IMR-90 (cell line): ENCODE data around the gene TOMM40. TPM values are rescaled to one million over a fixed set of nuclear protein-coding genes. Genes with fewer than 3 reads are reported as not detected.

Experiments
- ATAC-seq: fragments of 200-7000 bp; cut with Tn5 transposase; 2 replicates; pipeline ENCODE4 v1.9.1; 2020; ENCODE audit warnings: low read depth, mild to moderate bottlenecking, moderate library complexity
- BruUV-seq: library from RNA; stranded (reverse); fragments of 400-500 nt; replicated peaks from 2 replicates; lab custom pipeline; 2021; lab: Mats Ljungman, UMichigan
- CTCF ChIA-PET: fragments of 300-600 bp; formaldehyde crosslinking; extraction: SDS; loops from one replicate; lab custom pipeline; 2021; ENCODE audit warnings: antibody characterized with exemption; lab: Yijun Ruan, JAX
- POLR2A ChIA-PET: fragments of 300-600 bp; sonication (Branson Sonifier 250); formaldehyde crosslinking; loops from one replicate; lab custom pipeline; 2022; ENCODE audit warnings: antibody characterized with exemption; ENCODE audit not compliant: unreplicated experiment; lab: Charles Lee
- DNase-seq: peaks from one replicate; pipeline ENCODE4 v3.0.0; 2013
- H2AFZ ChIP-seq: replicated peaks from 2 replicates; pipeline ENCODE3; 2013; ENCODE audit warnings: low read length, mild to moderate bottlenecking; ENCODE audit not compliant: poor library complexity
- H2AK5ac ChIP-seq: 2 replicates; pipeline ENCODE4 v1.6.1; 2013; ENCODE audit warnings: low read depth, low read length, inconsistent platforms
- H2AK9ac ChIP-seq: replicated peaks from 2 replicates; pipeline ENCODE3; 2013; ENCODE audit warnings: mild to moderate bottlenecking, low read depth, low read length, moderate library complexity; ENCODE audit not compliant: poor library complexity
- H2BK120ac ChIP-seq: 2 replicates; pipeline ENCODE4 v1.6.1; 2013; ENCODE audit warnings: low read depth, low read length, inconsistent platforms
- H2BK15ac ChIP-seq: 3 replicates; pipeline ENCODE4 v1.6.1; 2013; ENCODE audit warnings: low read depth, low read length, inconsistent platforms
- H2BK20ac ChIP-seq: 2 replicates; pipeline ENCODE4 v1.6.1; 2013; ENCODE audit warnings: low read depth, mild to moderate bottlenecking, inconsistent platforms, low read length, moderate library complexity
- H2BK5ac ChIP-seq: 2 replicates; pipeline ENCODE4 v1.6.1; 2013; ENCODE audit warnings: mild to moderate bottlenecking, low read depth, low read length, inconsistent platforms; ENCODE audit not compliant: poor library complexity, severe bottlenecking
- H3K14ac ChIP-seq: replicated peaks from 2 replicates; pipeline ENCODE4 v1.6.1; 2013; ENCODE audit warnings: low read depth, low read length, inconsistent platforms
- H3K18ac ChIP-seq: 2 replicates; pipeline ENCODE4 v1.6.1; 2013; ENCODE audit warnings: low read depth, low read length, control low read depth
- H3K23ac ChIP-seq: 2 replicates; pipeline ENCODE4 v1.6.1; 2013; ENCODE audit warnings: low read depth, low read length, inconsistent platforms
- H3K27ac ChIP-seq: 2 replicates; pipeline ENCODE4 v1.5.1; 2013; ENCODE audit warnings: mild to moderate bottlenecking, control low read depth, low read length; ENCODE audit not compliant: insufficient read depth
- H3K27me3 ChIP-seq: 2 replicates; pipeline ENCODE4 v1.6.1; 2013; ENCODE audit warnings: low read length; ENCODE audit not compliant: control insufficient read depth, insufficient read depth
- H3K36me3 ChIP-seq: 2 replicates; pipeline ENCODE4 v1.6.1; 2013; ENCODE audit warnings: low read length, mixed read lengths; ENCODE audit not compliant: control insufficient read depth, insufficient read depth
- H3K4ac ChIP-seq: 2 replicates; pipeline ENCODE4 v1.6.1; 2013; ENCODE audit warnings: low read depth, low read length, inconsistent platforms
- H3K4me1 ChIP-seq: 2 replicates; pipeline ENCODE4 v1.6.1; 2013; ENCODE audit warnings: low read length, mixed read lengths; ENCODE audit not compliant: control insufficient read depth, insufficient read depth
- H3K4me2 ChIP-seq: 2 replicates; pipeline ENCODE4 v1.6.1; 2013; ENCODE audit warnings: low read depth, mild to moderate bottlenecking, control low read depth, low read length, moderate library complexity
- H3K4me3 ChIP-seq: 2 replicates; pipeline ENCODE4 v1.5.1; 2013; ENCODE audit warnings: low read depth, mild to moderate bottlenecking, control low read depth, low read length, moderate library complexity; ENCODE audit not compliant: insufficient read depth
- H3K56ac ChIP-seq: 2 replicates; pipeline ENCODE4 v1.6.1; 2013; ENCODE audit warnings: low read length, inconsistent platforms; ENCODE audit not compliant: insufficient read depth; ENCODE audit errors: extremely low read depth
- H3K79me1 ChIP-seq, 2 experiments: 2 replicates each; pipeline ENCODE4 v1.6.1; 2013; ENCODE audit warnings: low read length in 2 of 2, inconsistent platforms in 1 of 2, low read depth in 1 of 2
- H3K9ac ChIP-seq: 2 replicates; pipeline ENCODE4 v1.6.1; 2013; ENCODE audit warnings: low read depth, low read length, control low read depth
- H3K9me1 ChIP-seq: 2 replicates; pipeline ENCODE4 v1.6.1; 2013; ENCODE audit warnings: low read length, inconsistent platforms; ENCODE audit not compliant: insufficient read depth
- H3K9me3 ChIP-seq: 2 replicates; pipeline ENCODE4 v1.6.1; 2013; ENCODE audit warnings: low read length; ENCODE audit not compliant: control insufficient read depth, insufficient read depth
- H4K20me1 ChIP-seq: 2 replicates; pipeline ENCODE4 v1.6.1; 2013; ENCODE audit warnings: low read length, inconsistent platforms; ENCODE audit not compliant: insufficient read depth
- H4K5ac ChIP-seq: 2 replicates; pipeline ENCODE4 v1.6.1; 2013; ENCODE audit warnings: mild to moderate bottlenecking, low read depth, low read length, control low read depth
- H4K8ac ChIP-seq, 2 experiments: 2 replicates each; pipeline ENCODE4 v1.6.1; 2013; ENCODE audit warnings: low read depth in 2 of 2, low read length in 2 of 2, control low read depth in 1 of 2, inconsistent platforms in 1 of 2
- H4K91ac ChIP-seq: 2 replicates; pipeline ENCODE4 v1.6.1; 2013; ENCODE audit warnings: low read depth, low read length, inconsistent platforms; ENCODE audit not compliant: insufficient read depth
- BHLHE40 ChIP-seq: fragments of 150-350 bp; IDR thresholded peaks from 2 replicates; pipeline ENCODE4 v1.6.1; 2016; ENCODE audit warnings: mild to moderate bottlenecking, low read depth, low read length
- CEBPB ChIP-seq: IDR thresholded peaks from 2 replicates; pipeline ENCODE4 v1.6.1; 2012; ENCODE audit warnings: low read depth, low read length, improper control_type of control experiment
- CHD1 ChIP-seq: IDR thresholded peaks from 2 replicates; pipeline ENCODE4 v1.6.1; 2012; ENCODE audit warnings: low read depth, low read length, improper control_type of control experiment
- CTCF ChIP-seq: conservative IDR thresholded peaks from 2 replicates; pipeline ENCODE4 v1.5.1; 2012; ENCODE audit warnings: mild to moderate bottlenecking, low read depth, low read length, improper control_type of control experiment
- ELK1 ChIP-seq: fragments of 150-350 bp; IDR thresholded peaks from 2 replicates; pipeline ENCODE4 v1.6.1; 2016; ENCODE audit warnings: low read depth, mild to moderate bottlenecking, low read length, moderate library complexity, borderline replicate concordance
- FOS ChIP-seq: fragments of 150-350 bp; IDR thresholded peaks from 2 replicates; pipeline ENCODE4 v1.6.1; 2016; ENCODE audit warnings: low read depth, low read length
- MAFK ChIP-seq: IDR thresholded peaks from 2 replicates; pipeline ENCODE4 v1.6.1; 2012; ENCODE audit warnings: low read depth, low read length, improper control_type of control experiment
- MAZ ChIP-seq: IDR thresholded peaks from 2 replicates; pipeline ENCODE4 v1.6.1; 2012; ENCODE audit warnings: low read depth, mild to moderate bottlenecking, low read length, improper control_type of control experiment, moderate library complexity, borderline replicate concordance
- MXI1 ChIP-seq: IDR thresholded peaks from 2 replicates; pipeline ENCODE4 v1.6.1; 2012; ENCODE audit warnings: low read depth, mild to moderate bottlenecking, low read length, moderate library complexity, borderline replicate concordance
- NFE2L2 ChIP-seq: fragments of 150-350 bp; IDR thresholded peaks from 2 replicates; pipeline ENCODE4 v1.6.1; 2016; ENCODE audit warnings: low read depth, mild to moderate bottlenecking, low read length
- POLR2A ChIP-seq: IDR thresholded peaks from 2 replicates; pipeline ENCODE4 v1.6.1; 2012; ENCODE audit warnings: mild to moderate bottlenecking, low read depth, low read length
- RAD21 ChIP-seq: IDR thresholded peaks from 2 replicates; pipeline ENCODE4 v1.6.1; 2012; ENCODE audit warnings: low read length, improper control_type of control experiment
- RCOR1 ChIP-seq: IDR thresholded peaks from 2 replicates; pipeline ENCODE4 v1.6.1; 2012; ENCODE audit warnings: mild to moderate bottlenecking, low read length, improper control_type of control experiment; ENCODE audit not compliant: insufficient replicate concordance
- RFX5 ChIP-seq: IDR thresholded peaks from 2 replicates; pipeline ENCODE4 v1.8.0; 2012; ENCODE audit warnings: low read depth, mild to moderate bottlenecking, low read length, moderate library complexity
- SMC3 ChIP-seq: fragments of 150-350 bp; IDR thresholded peaks from 2 replicates; pipeline ENCODE4 v1.6.1; 2016; ENCODE audit warnings: low read depth, mild to moderate bottlenecking, antibody characterized with exemption, low read length, moderate library complexity
- USF2 ChIP-seq: fragments of 150-350 bp; IDR thresholded peaks from 2 replicates; pipeline ENCODE4 v1.6.1; 2017; ENCODE audit warnings: mild to moderate bottlenecking, antibody characterized with exemption, low read length, low read depth
- WGBS, 2 experiments: methylation state at CpG; one replicate each; pipeline versions ENCODE4 v1.1.5 to v1.1.7; 2013; ENCODE audit warnings: missing lambda C conversion rate in 2 of 2; ENCODE audit not compliant: insufficient read length in 1 of 2; ENCODE audit errors: extremely low coverage in 2 of 2; 5-methylcytosine and 5-hydroxymethylcytosine counted together
- dilution Hi-C: fragments of 300-500 bp; cut with HindIII; formaldehyde crosslinking; loops from one replicate; pipeline ENCODE4 v1.14.3; 2018; ENCODE audit warnings: low sequenced_read_pairs; ENCODE audit not compliant: unreplicated experiment
- in situ Hi-C: fragments of 300-500 bp; cut with MboI; formaldehyde crosslinking; loops from 3 replicates; pipeline ENCODE4 v1.14.3; 2019; ENCODE audit warnings: low sequenced_read_pairs, inconsistent platforms, mixed read lengths
- intact Hi-C: fragments of 100-400 bp; cut with micrococcal nuclease; formaldehyde crosslinking; loops from 2 replicates; pipeline ENCODE4 v1.10.0; 2022
- polyA plus RNA-seq, 3 experiments: library from polyadenylated mRNA; depleted of rRNA; stranded (reverse); fragments of >200 nt; gene quantifications; 2 replicates each; pipeline ENCODE4 v1.2.3, GENCODE V29; 2012; ENCODE audit warnings: low replicate concordance in 1 of 3
- total RNA-seq: library from RNA; depleted of rRNA; stranded (reverse); fragments of >200 nt; gene quantifications from 2 replicates; pipeline ENCODE4 v1.2.3, GENCODE V29; 2012

The TOMM40 gene
- total and polyA plus RNA-seq, 2 of the 4 experiments (the other 2 are of a cell fraction) = 54.8 to 62.6 TPM

- H3K4me1 ChIP-seq = no peaks in the 10 kb centered on the region
- H3K27ac ChIP-seq = no peak overlapping the region
- H3K4ac ChIP-seq = no peak overlapping the region
- no peak overlapping the region for H2BK120ac ChIP-seq
- peaks cover 2% of the 10 kb centered on the region; the same call in 1 of the 2 replicates for H3K36me3 ChIP-seq
- in situ Hi-C loops (no loop called here), dilution Hi-C loops (no loop called here), intact Hi-C loops (no loop called here)
- ATAC-seq = no peak
- WGBS, 2 experiments = 87% methylated on average over 3 of the region's 13 CpGs; no CpG with 5 or more reads in 1 of the 2 experiments
- no peak overlapping the region for H2AFZ ChIP-seq
- H2AK5ac ChIP-seq = no peak overlapping the region
- H2AK9ac ChIP-seq = no peak overlapping the region
- H3K9me1 ChIP-seq = no peaks in the 10 kb centered on the region
- H2BK15ac ChIP-seq = no peak overlapping the region
- BruUV-seq = no TSS peak
- no peak overlapping the region for H4K8ac ChIP-seq
- CTCF ChIA-PET = no interaction called here
- H3K4me2 ChIP-seq = no peak overlapping the region
- H3K4me3 ChIP-seq = no peak overlapping the region
- no peak for DNase-seq
- TF ChIP-seq RFX5 (no peak), MAZ (no peak), SMC3 (no peak), CTCF (no peak), POLR2A (no peak), FOS (no peak), MAFK (no peak), CHD1 (no peak), ELK1 (no peak), RCOR1 (no peak), MXI1 (no peak), USF2 (no peak), NFE2L2 (no peak), CEBPB (no peak), RAD21 (no peak), BHLHE40 (no peak)
- H3K27me3 ChIP-seq = peaks cover 6% of the 10 kb centered on the region; the same call in 1 of the 2 replicates
- no peaks in the 10 kb centered on the region for H3K9me3 ChIP-seq
- no peak overlapping the region for H3K9ac ChIP-seq
- no peak overlapping the region for H2BK5ac ChIP-seq
- no peak overlapping the region for H4K91ac ChIP-seq
- H3K14ac ChIP-seq = no peak overlapping the region
- H3K56ac ChIP-seq = no peak overlapping the region
- no peaks in the 10 kb centered on the region for H3K79me1 ChIP-seq
- no peak overlapping the region for H2BK20ac ChIP-seq
- POLR2A ChIA-PET = no interaction called here
- H4K5ac ChIP-seq = no peak overlapping the region
- no peak overlapping the region for H3K23ac ChIP-seq
- no peaks in the 10 kb centered on the region for H4K20me1 ChIP-seq
- H3K18ac ChIP-seq = no peak overlapping the region
Observed at GRCh38 chr19:44947041-44947581, 56.1 kb downstream of the TOMM40 start.
